HepG2 (cell line): ENCODE data around the gene NAALADL1. TPM values are rescaled to one million over a fixed set of nuclear protein-coding genes. Genes with fewer than 3 reads are reported as not detected.
A peak's percentile ranks its signal among the peaks of the same experiment; 100 is the strongest.

ENCODE experiments used
- ATAC-seq: fragments of 200-7000 bp; cut with Tn5 transposase; 3 replicates; pipeline ENCODE4 v1.9.1; 2020; ENCODE audit warnings: mild to moderate bottlenecking, moderate library complexity
- BruUV-seq: library from RNA; stranded (reverse); fragments of 400-500 nt; replicated peaks from 2 replicates; lab custom pipeline; 2021; lab: Mats Ljungman, UMichigan
- CTCF ChIA-PET: fragments of 300-600 bp; formaldehyde crosslinking; extraction: SDS; loops from one replicate; lab custom pipeline; 2021; ENCODE audit warnings: low total read pairs, inconsistent platforms, low intra/inter-chr PET ratio; lab: Yijun Ruan, JAX
- POLR2A ChIA-PET: fragments of 350-600 bp; sonication (Branson Sonifier 250); formaldehyde crosslinking; loops from one replicate; lab custom pipeline; 2020; ENCODE audit warnings: antibody characterized with exemption, inconsistent platforms; lab: Yijun Ruan, JAX
- DNase-seq: peaks from one replicate; pipeline ENCODE4 v3.0.0-alpha.2; 2015; ENCODE audit warnings: low spot score
- FAIRE-seq: peaks from 3 replicates; lab custom pipeline; 2011; peaks lifted over from hg19 to GRCh38; lab: Jason Lieb, UNC
- H2AFZ ChIP-seq: one replicate; pipeline ENCODE4 v1.6.1; 2011; ENCODE audit warnings: low read length, inconsistent platforms
- H3K27ac ChIP-seq: fragments of 300-600 bp; 3 replicates; pipeline ENCODE4 v1.8.0; 2011; ENCODE audit warnings: mixed run types, mild to moderate bottlenecking, mixed read lengths, low read length, inconsistent platforms; ENCODE audit not compliant: insufficient read depth; ENCODE audit errors: extremely low read length
- H3K27me3 ChIP-seq, 2 experiments: fragments of 200-600 bp in 1 of 2; 2 replicates in 1 of 2; 3 replicates in 1 of 2; pipeline versions ENCODE4 v1.6.0 to v1.8.0; 2011; ENCODE audit warnings: low read length in 2 of 2, mild to moderate bottlenecking in 2 of 2, moderate library complexity in 2 of 2, inconsistent platforms in 1 of 2; ENCODE audit not compliant: insufficient read depth in 2 of 2, control insufficient read depth in 1 of 2
- H3K36me3 ChIP-seq, 2 experiments: fragments of 200-600 bp in 1 of 2; replicated peaks in 1 of 2; 2 replicates in 1 of 2; 3 replicates in 1 of 2; pipeline versions ENCODE4 v1.5.1 to v1.8.0; 2011; ENCODE audit warnings: low read length in 2 of 2, inconsistent platforms in 1 of 2; ENCODE audit not compliant: insufficient read depth in 2 of 2, control insufficient read depth in 1 of 2
- H3K4me1 ChIP-seq: 2 replicates; pipeline ENCODE4 v1.5.1; 2012; ENCODE audit warnings: low read length, inconsistent platforms; ENCODE audit not compliant: insufficient read depth
- H3K4me2 ChIP-seq: 2 replicates; pipeline ENCODE4 v1.6.0; 2011; ENCODE audit warnings: low read depth, low read length, inconsistent platforms
- H3K4me3 ChIP-seq, 3 experiments: fragments of 200-600 bp in 1 of 3; sonication (generic), shearing (Covaris generic) in 1 of 3; replicated peaks in 1 of 3; 2 replicates each; pipeline ENCODE4 v1.5.1; 2011 to 2016; ENCODE audit warnings: low read length in 3 of 3, inconsistent platforms in 2 of 3, low read depth in 2 of 3, mild to moderate bottlenecking in 2 of 3, control low read depth in 1 of 3, mixed read lengths in 1 of 3; ENCODE audit not compliant: insufficient read depth in 1 of 3
- H3K79me2 ChIP-seq: one replicate; pipeline ENCODE4 v1.6.1; 2011; ENCODE audit warnings: low read length, inconsistent platforms; ENCODE audit not compliant: insufficient read depth
- H3K9ac ChIP-seq: 2 replicates; pipeline ENCODE4 v1.6.0; 2011; ENCODE audit warnings: mild to moderate bottlenecking, low read depth, low read length, inconsistent platforms; ENCODE audit not compliant: insufficient read depth
- H3K9me3 ChIP-seq: 2 replicates; pipeline ENCODE4 v1.5.1; 2012; ENCODE audit warnings: mild to moderate bottlenecking, low read length
- H4K20me1 ChIP-seq: 2 replicates; pipeline ENCODE4 v1.6.0; 2011; ENCODE audit warnings: inconsistent platforms, mild to moderate bottlenecking, low read length, moderate library complexity; ENCODE audit not compliant: insufficient read depth
- CREB3 ChIP-seq: sonication (generic); formaldehyde crosslinking; IDR thresholded peaks from 2 replicates; pipeline ENCODE4 v1.5.0; 2020; ENCODE audit warnings: missing genetic modification reagents
- EZH2 ChIP-seq: conservative IDR thresholded peaks from 2 replicates; pipeline ENCODE4 v1.6.1; 2012; ENCODE audit warnings: mild to moderate bottlenecking, low read depth, low read length, moderate library complexity
- GATAD1 ChIP-seq: IDR thresholded peaks from 2 replicates; pipeline ENCODE4 v1.6.1; 2016; ENCODE audit warnings: missing genetic modification reagents, missing compliant biosample characterization
- IRF9 ChIP-seq: sonication (generic); formaldehyde crosslinking; IDR thresholded peaks from 2 replicates; pipeline ENCODE4 v1.8.0; 2022; ENCODE audit warnings: missing genetic modification reagents, mild to moderate bottlenecking, borderline replicate concordance
- XRCC5 ChIP-seq: fragments of 200-400 bp; formaldehyde crosslinking; optimal IDR thresholded peaks from 2 replicates; pipeline ENCODE3; 2017; ENCODE audit warnings: mild to moderate bottlenecking, low read length
- ZBTB33 ChIP-seq: sonication (generic); formaldehyde crosslinking; IDR thresholded peaks from 2 replicates; pipeline ENCODE4 v1.4.0; 2020; ENCODE audit warnings: missing genetic modification reagents
- ZNF121 ChIP-seq: sonication (generic); formaldehyde crosslinking; IDR thresholded peaks from 2 replicates; pipeline ENCODE4 v1.5.0; 2020; ENCODE audit warnings: mild to moderate bottlenecking, missing genetic modification reagents
- ZNF274 ChIP-seq: sonication (generic); formaldehyde crosslinking; IDR thresholded peaks from 2 replicates; pipeline ENCODE4 v1.5.1; 2020; ENCODE audit warnings: mild to moderate bottlenecking, missing genetic modification reagents
- ZNF296 ChIP-seq: sonication (generic); formaldehyde crosslinking; conservative IDR thresholded peaks from 2 replicates; pipeline ENCODE4 v1.5.0; 2020; ENCODE audit warnings: mild to moderate bottlenecking, missing genetic modification reagents
- WGBS: methylation state at CpG from one replicate; pipeline ENCODE4 v1.1.6; 2017; ENCODE audit warnings: low lambda C conversion rate; 5-methylcytosine and 5-hydroxymethylcytosine counted together
- in situ Hi-C: cut with HindIII; loops from 2 replicates; pipeline ENCODE4 v1.10.0; 2017; ENCODE audit warnings: low pct_unique_long_range_greater_than_20kb; ENCODE audit not compliant: extremely low pct_ligation_motif_present
- intact Hi-C: fragments of 100-400 bp; cut with micrococcal nuclease; formaldehyde crosslinking; loops from one replicate; pipeline ENCODE4 v1.10.0; 2022; ENCODE audit not compliant: unreplicated experiment
- polyA plus RNA-seq, 8 experiments: library from polyadenylated mRNA; depleted of rRNA in 3 of 8; stranded (reverse) in 7 of 8; unstranded in 1 of 8; fragments of >200 nt; fragmentation: Illumina TruSeq in 4 of 8; extraction: Trizol in 4 of 8; gene quantifications; 2 replicates each; pipeline versions ENCODE4 v1.2.1 to v1.2.3, GENCODE V29; 2011 to 2016; ENCODE audit warnings: low read depth in 4 of 8, missing spikeins in 1 of 8, mixed read lengths in 1 of 8; ENCODE audit not compliant: insufficient read depth in 1 of 8
- total RNA-seq, 5 experiments: library from RNA; depleted of rRNA; stranded (reverse); fragments of >200 nt; fragmentation: Illumina TruSeq; extraction: Trizol; gene quantifications; 2 replicates each; pipeline ENCODE4 v1.2.3, GENCODE V29; 2016; ENCODE audit warnings: low read depth in 1 of 5

Gene NAALADL1
- total and polyA plus RNA-seq, 2 of the 13 experiments (the other 11 are each of a cell fraction or from before 2014, with no cell fraction given), result 9.3 to 33.9 TPM

GRCh38 chr11:65104628-65105027 is 46.3 kb upstream of the NAALADL1 start:
- no peak overlapping the region for H3K27ac ChIP-seq
- H3K36me3 ChIP-seq, result peaks cover 9 to 25% of the 10 kb centered on the region in 2 experiments; a peak in 4 of 5 replicates
- 89% methylated on average over 4 of the region's 4 CpGs for WGBS
- POLR2A ChIA-PET, result no interaction called here
- no peaks in the 10 kb centered on the region for H3K79me2 ChIP-seq
- in situ Hi-C loops (no loop called here), intact Hi-C loops (no loop called here)
- BruUV-seq, result no TSS peak
- H3K9me3 ChIP-seq, result no peaks in the 10 kb centered on the region
- no peaks in the 10 kb centered on the region for H3K27me3 ChIP-seq
- CTCF ChIA-PET, result no interaction called here
- no peak for ATAC-seq
- H3K4me3 ChIP-seq, result no peak overlapping the region
- DNase-seq, result no peak
- H4K20me1 ChIP-seq, result no peaks in the 10 kb centered on the region
- TF ChIP-seq ZBTB33 (CRISPR knock-in tag) (peak; percentile 83; the same call in 1 of the 2 replicates), GATAD1 (CRISPR knock-in tag) (no peak), EZH2 (no peak), ZNF121 (CRISPR knock-in tag) (no peak), IRF9 (CRISPR knock-in tag) (no peak), XRCC5 (no peak), CREB3 (no peak), ZNF296 (no peak), ZNF274 (no peak)
- H3K4me2 ChIP-seq, result no peak overlapping the region
- H3K4me1 ChIP-seq, result no peaks in the 10 kb centered on the region
- no peak overlapping the region for H2AFZ ChIP-seq
- H3K9ac ChIP-seq, result no peak overlapping the region
- no peak for FAIRE-seq
